Jurkat, Clone E6-1 (cell line): ENCODE measurements around the gene NUDT14.

Experiments
- DNase-seq: peaks from one replicate; pipeline ENCODE4 v3.0.0-alpha.2; 2011; ENCODE audit warnings: low read depth, low spot score
- H3K4me3 ChIP-seq: 2 replicates; pipeline ENCODE4 v1.5.1; 2011; ENCODE audit warnings: mild to moderate bottlenecking, low read length, control low read depth, moderate library complexity

NUDT14 gene

DNA sequence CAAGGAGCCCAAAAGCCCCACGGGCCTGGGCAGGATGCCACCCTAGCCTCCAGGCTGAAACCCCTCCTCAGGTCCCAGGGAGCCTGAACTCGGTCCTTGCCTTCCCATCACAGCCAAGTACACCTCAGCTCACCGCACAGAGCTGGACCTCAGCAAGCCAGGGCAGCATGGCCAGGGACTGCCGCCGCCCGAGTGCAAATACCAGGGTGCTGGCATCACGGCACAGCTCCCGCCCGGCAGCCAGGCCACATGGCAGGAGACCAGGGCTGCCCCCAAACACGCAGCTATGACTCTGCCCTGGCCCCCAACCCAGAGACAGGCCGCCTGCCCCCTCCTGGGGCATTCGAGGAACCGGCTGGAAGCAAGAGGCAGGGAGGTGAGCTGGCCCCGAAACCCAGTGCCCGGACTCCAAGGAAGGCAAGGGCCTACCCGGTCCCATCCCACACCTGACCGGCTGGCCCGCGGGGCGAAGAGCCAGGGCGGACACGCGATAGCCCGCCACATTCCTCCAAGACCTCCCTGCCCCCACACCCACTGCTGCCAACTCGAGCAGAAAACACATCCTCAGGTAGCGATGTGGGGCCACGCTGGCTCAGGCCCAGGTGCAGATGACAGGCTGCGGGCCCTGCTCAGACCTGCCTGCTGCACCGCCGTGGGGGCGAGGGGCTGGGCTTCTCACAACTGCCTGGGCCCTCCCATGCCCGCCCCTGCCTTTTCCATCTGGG is 15.2 kb downstream of the NUDT14 start:
- DNase-seq = no peak
- H3K4me3 ChIP-seq = no peak overlapping the region

DNA sequence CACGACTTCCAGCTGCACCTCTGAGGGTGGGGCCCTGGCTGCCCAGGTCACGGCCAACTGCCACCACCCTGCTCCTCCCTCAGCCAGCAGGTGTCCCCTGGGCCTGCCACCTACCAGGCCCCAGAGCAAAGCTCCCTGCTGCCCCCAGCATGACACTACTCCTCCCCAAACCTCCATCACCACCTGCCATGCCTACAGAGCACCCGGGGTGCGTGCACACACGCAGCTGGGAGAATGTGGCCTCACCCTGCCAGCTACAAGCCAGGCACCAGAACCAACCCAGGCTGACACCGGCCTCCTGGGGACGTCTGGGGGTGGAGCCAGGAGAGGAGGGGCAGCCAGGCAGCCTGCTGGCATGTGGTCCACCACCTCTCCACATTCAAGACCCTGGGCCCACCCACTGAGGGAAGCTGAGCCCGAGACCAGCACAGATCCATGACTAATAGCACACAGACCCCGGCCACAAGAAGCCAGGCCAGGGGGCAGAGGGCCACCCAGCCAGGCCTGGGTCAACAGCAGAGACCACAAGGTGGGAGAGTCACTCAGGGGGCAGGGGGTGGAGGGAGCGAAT is 15.9 kb downstream of the NUDT14 start:
- DNase-seq = no peak
- H3K4me3 ChIP-seq = no peak overlapping the region

DNA sequence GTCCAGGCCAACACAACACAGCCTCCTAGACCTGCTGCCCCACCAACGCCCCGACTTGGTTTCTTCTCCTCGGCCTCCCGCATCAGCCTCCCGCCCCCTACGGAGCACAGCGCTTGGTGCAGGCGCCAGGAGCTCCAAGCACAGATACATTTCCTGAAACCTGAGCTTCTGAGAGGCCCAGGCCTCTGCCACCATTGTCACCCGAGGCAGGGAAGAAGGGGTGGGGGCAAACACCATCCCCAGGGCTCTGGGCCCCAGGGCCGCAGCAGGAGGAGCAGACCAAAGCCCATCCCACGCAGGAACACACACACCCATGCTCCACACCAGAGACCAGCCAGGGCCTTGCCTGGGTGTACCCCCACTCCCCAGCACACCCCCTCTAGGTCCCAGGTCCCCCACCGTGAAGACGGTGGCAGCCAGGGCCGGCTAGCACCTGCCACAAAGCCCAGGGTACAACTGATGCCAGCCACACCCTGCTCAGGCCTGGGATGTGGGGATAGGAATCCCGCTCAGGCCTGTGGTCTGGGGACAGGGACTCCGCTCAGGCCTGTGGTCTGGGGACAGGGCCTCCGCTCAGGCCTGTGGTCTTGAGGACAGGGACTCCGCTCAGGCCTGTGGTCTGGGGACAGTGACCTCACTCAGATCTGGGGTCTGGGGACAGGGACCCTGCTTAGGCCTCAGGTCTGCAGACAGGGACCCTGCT is 17.9 kb downstream of the NUDT14 start:
- DNase-seq = no peak
- no peak overlapping the region for H3K4me3 ChIP-seq

DNA sequence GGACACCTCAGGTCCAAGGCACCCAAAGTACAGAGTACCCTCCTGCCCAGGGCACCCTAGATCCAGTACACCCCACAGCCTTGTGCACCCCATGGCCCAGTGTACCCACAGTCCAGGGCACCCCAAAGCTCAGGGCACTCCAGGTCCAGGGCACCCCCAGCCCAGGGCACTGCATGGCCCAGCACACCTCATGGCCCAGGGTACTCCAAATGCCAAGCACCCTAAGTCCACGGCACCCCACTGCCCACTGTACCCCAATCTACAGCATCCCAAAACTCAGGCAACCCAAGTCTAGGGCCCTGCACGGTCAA is 18.5 kb downstream of the NUDT14 start:
- no peak overlapping the region for H3K4me3 ChIP-seq
- DNase-seq = no peak

DNA sequence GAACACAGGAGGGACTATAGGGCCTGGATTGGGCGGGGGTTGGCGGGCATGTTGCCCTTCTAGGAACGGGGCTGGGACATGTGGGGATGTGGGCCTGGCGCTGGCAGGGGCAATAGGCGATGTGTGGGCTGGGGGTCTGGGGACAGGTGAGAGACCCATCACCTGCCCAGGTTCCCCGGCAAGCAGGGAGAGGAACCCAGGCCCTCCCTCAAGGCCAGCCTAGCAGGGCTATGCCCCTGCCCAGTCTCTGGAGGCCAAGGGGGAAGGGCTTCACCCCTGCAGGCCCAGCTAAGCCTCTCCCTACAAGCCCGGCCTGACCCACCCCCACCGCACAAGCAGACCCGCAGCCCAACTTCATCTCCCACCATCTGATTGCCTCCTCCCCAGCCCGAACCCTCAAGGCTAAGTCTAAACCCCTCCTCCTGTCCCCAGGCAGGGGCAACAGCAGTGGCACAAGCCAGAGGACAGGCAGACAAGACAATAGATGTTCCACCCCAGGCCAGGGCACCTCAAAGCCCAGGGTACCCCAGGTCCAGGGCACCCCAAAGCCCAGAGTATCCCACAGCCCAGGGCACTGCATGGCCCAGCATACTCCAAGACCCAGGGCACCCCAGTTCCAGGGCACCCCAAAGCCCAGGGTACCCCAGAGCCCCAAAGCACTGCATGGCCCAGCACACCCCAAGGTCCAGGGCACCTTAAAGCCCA is 19.0 kb downstream of the NUDT14 start:
- no peak overlapping the region for H3K4me3 ChIP-seq
- no peak for DNase-seq

- no peak for DNase-seq
- no peak overlapping the region for H3K4me3 ChIP-seq
Measured at GRCh38 chr14:105161309-105161708, 19.8 kb downstream of the NUDT14 start.

- DNase-seq = no peak
- no peak overlapping the region for H3K4me3 ChIP-seq
Measured at GRCh38 chr14:105160776-105161175, 20.3 kb downstream of the NUDT14 start.

DNA sequence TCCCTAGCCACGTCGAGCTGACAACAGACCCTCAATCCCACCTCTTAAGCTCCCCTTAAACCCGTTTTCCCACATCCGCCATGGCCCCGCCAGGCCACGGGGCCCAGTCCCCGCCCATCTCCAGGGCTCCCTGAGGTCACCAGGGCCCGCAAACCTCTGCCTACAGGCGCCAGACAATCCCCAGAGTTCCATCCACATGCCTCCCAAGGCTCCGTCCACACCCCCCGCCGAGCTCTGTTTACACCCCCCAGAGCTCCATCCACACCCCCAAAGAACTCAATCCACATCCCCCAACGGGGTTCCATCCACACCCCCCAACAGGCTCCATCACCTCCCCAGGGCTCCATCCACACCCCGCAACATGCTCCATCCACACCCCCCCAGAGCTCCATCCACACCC is 21.8 kb downstream of the NUDT14 start:
- no peak overlapping the region for H3K4me3 ChIP-seq
- DNase-seq = no peak

DNA sequence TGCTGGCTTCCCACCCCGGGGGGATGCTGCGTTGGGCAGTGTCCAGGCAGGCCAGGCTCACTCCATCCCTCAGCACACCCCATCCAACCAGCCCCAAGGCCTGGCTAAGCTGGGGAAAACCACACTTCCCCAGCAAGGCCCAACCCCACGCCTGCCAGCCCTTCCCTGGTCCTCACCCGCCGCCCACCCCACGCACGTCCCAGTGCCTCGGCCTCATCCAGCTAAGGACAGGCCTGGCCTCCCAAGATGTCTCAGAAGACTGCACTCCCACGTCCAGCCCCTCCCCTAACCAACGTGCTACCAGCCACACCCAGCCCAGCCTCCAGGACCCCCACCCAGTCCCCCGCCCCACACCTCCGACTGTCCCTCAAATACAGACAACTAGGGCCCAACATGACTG is 22.3 kb downstream of the NUDT14 start:
- H3K4me3 ChIP-seq = no peak overlapping the region
- DNase-seq = no peak

- no peak for DNase-seq
- no peak overlapping the region for H3K4me3 ChIP-seq
Measured at GRCh38 chr14:105157872-105158271, 23.2 kb downstream of the NUDT14 start.

GRCh38 chr14:105156414-105157375 is 24.4 kb downstream of the NUDT14 start:
- no peak overlapping the region for H3K4me3 ChIP-seq
- no peak for DNase-seq

GRCh38 chr14:105155681-105156413 is 25.3 kb downstream of the NUDT14 start:
- no peak for DNase-seq
- no peak overlapping the region for H3K4me3 ChIP-seq

GRCh38 chr14:105155071-105155651 is 26.0 kb downstream of the NUDT14 start:
- DNase-seq = no peak
- no peak overlapping the region for H3K4me3 ChIP-seq

- no peak overlapping the region for H3K4me3 ChIP-seq
- no peak for DNase-seq
Measured at GRCh38 chr14:105154476-105154871, 26.6 kb downstream of the NUDT14 start.

GRCh38 chr14:105153739-105154475 is 27.2 kb downstream of the NUDT14 start:
- DNase-seq = no peak

DNA sequence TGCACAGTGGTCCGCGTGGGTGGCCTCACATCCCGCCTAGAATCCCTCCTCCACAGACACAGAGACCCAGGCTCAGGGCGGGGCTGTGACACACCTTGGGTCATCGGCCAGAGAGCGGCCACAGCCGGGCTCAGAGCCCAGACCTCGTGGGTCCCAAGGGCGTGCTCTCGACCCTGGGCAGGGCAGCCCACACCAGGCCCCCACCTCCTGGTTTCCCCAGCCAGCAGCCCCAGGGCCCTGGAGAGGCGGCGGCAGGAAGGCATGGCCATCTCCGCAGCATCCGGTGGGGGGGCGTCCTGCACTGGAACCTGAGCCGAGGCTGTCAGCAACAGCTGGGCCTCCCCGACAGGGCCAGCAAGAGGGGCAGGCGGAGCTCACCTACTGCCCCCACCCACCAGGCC is 27.8 kb downstream of the NUDT14 start:
- no peak overlapping the region for H3K4me3 ChIP-seq
- no peak for DNase-seq

More at GRCh38 chr14:105153739-105154475, 27.2 kb downstream of the NUDT14 start:
- H3K4me3 ChIP-seq = no peak overlapping the region

DNA sequence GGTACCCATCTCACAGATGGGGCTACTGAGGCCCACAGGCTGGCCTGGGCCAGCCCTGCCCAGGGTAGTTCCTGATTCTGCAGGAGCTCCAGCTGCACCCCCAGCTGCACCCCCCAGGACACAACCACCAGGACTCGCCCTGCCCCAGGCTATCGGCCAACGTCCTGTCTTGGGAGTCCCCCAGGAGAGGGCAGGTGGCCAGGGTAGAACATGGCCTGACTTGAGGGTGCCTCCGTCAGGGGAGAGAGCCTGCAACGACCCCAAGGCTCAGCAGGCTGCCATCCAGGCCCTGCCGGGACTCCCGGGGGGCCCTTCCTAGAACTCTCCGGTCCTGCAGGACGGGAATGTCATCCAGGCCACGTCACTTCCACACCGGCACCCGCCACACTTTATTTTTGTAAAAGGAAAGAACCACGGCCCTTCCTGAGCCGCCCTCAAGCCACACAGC is 28.3 kb downstream of the NUDT14 start:
- no peak overlapping the region for H3K4me3 ChIP-seq
- DNase-seq = no peak
